ENCODE data around the gene CYFIP2. TPM values are rescaled to one million over a fixed set of nuclear protein-coding genes. Genes with fewer than 3 reads are reported as not detected.

Gene CYFIP2
- total RNA-seq (1 to 10 TPM; 4.9 to 8.3 (median 6.4) TPM), polyA plus RNA-seq (1 to 10 TPM in 2 of 3 donors, under 1 TPM in 1; 0.61 to 4.8 (median 1.7) TPM)
- long read RNA-seq, donor 1, full-length matches to known transcripts, result 1 of 2 reads
- long read RNA-seq, donor 1, partial matches to known transcripts, result 0 of 2 reads
- long read RNA-seq, donor 1, other reads (novel, unspliced or antisense), result 1 of 2 reads
- long read RNA-seq, donor 2, full-length matches to known transcripts, result 2 of 8 reads
- long read RNA-seq, donor 2, partial matches to known transcripts, result 1 of 8 reads
- long read RNA-seq, donor 2, other reads (novel, unspliced or antisense), result 5 of 8 reads

DNA sequence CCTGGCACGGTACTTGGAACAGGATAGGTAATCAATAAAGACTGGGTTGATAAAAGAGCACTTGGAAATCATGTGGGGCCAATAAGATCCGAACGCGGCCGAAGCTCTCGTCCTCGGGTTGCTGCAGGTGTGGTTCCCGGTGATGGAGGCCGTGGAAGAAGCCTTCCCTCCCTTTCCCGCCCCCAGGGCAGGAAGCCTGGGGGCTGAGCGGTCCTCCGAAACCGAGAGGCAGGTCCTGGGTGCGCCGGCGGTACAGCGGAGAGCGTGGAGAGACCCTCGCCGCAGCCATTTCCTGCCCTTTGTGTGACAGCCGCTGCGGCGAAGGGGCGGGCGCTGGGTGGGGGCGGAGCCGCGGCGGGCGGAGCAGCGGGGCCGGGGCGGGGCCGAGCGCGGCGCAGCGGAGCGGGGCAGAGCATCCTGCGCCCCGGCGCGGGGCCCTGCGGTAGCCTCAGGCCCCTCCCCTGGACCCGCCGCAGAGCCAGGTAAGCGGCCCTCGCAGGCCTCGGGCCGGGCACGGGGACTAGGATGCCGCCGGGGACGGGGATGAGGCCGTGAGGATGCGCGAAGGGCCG lies at the start of gene CYFIP2:
Gene CYFIP2, plus strand, starts transcription at position 410 of the 572 bp plus-strand sequence. CDS start 19,239 bp downstream, outside the sequence.
- intact Hi-C loops (cut with DNase I), result no loop called here
- H3K27me3 ChIP-seq (ENCODE audit: insufficient read depth in 3 of 3, low read length in 2 of 3), result no peaks in the 10 kb centered on the region
- no peaks in the 10 kb centered on the region for H3K36me3 ChIP-seq (ENCODE audit: insufficient read depth in 1 of 2, low read depth in 1 of 2)
- H3K9me3 ChIP-seq, result no peaks in the 10 kb centered on the region
- 0 to 3% (median 1%) methylated on average over 14 to 58 of the region's 58 CpGs for WGBS, 3 donors
- ATAC-seq, result peak; percentile 76 to 86 (median 82)
- peak; percentile 62 to 80 for DNase-seq
- H3K27ac ChIP-seq, result peak within 1 kb of the TSS; percentile 4
- peaks cover 16% of the 10 kb centered on the region for H3K4me1 ChIP-seq
- H3K4me3 ChIP-seq, result peak within 1 kb of the TSS; percentile 84
- no peak for TF ChIP-seq CTCF (IDR thresholded peaks at IDR 0.05)

DNA sequence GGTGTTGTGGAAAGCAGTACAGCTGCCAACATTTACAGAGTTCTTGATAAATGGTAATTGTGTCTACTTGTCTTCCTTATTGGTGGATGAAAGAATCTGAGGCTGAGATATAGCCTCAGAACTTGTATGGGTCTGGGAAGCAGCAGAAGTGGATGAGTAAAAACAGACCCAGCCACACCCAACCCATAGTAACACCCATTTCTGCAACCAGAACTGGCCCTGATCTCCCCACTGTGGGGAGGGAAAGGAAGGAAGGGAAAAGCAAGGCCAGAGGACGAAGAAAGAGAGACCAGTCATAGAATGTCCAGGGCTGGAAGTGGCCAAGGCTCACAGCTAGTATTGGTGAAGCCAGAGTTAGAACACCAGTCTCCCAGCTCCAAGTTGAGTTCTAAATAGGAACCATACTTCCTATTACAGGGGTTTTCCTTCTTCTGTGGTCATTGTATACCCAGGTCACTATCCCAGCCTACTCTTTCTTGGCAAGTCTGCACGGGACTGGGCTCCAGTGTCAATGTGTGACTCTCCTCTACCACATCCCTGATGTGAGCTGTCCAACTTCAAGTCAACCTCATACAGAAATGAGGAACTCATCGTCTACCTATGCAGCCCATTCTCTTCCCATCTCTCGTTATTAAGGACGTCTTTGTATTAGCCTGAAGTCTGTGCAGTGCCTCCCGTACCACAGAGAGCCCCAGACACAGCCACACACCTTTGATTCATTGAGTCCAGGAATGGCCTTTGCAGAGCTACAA lies 49.4 kb upstream of the CYFIP2 start:
- DNase-seq (no peak), ATAC-seq (no peak)
- H3K4me1 ChIP-seq, result no peaks in the 10 kb centered on the region
- no peaks in the 10 kb centered on the region for H3K36me3 ChIP-seq (ENCODE audit: insufficient read depth in 1 of 2, low read depth in 1 of 2)
- WGBS, 3 donors, result 79 to 83% (median 81%) methylated on average over 6 of the region's 6 CpGs
- no peak overlapping the region for H3K27ac ChIP-seq
- intact Hi-C loops (cut with DNase I), result no loop called here
- H3K9me3 ChIP-seq, result no peaks in the 10 kb centered on the region
- H3K27me3 ChIP-seq (ENCODE audit: insufficient read depth in 3 of 3, low read length in 2 of 3), result no peaks in the 10 kb centered on the region
- TF ChIP-seq CTCF (IDR thresholded peaks at IDR 0.05), result no peak
- H3K4me3 ChIP-seq, result no peak overlapping the region

GRCh38 chr5:157217289-157218024 lies 48.5 kb upstream of the CYFIP2 start:
- ATAC-seq (no peak), DNase-seq (no peak)
- WGBS, 3 donors, result 41 to 78% (median 61%) methylated on average over 5 of the region's 5 CpGs
- no peaks in the 10 kb centered on the region for H3K36me3 ChIP-seq (ENCODE audit: insufficient read depth in 1 of 2, low read depth in 1 of 2)
- no peaks in the 10 kb centered on the region for H3K27me3 ChIP-seq (ENCODE audit: insufficient read depth in 3 of 3, low read length in 2 of 3)
- no peak for TF ChIP-seq CTCF (IDR thresholded peaks at IDR 0.05)
- no peak overlapping the region for H3K4me3 ChIP-seq
- no peaks in the 10 kb centered on the region for H3K4me1 ChIP-seq
- H3K9me3 ChIP-seq, result no peaks in the 10 kb centered on the region
- no peak overlapping the region for H3K27ac ChIP-seq
- intact Hi-C loops (cut with DNase I), result no loop called here

GRCh38 chr5:157219491-157220271 lies 46.2 kb upstream of the CYFIP2 start:
- intact Hi-C loops (cut with DNase I), result no loop called here
- Histone ChIP-seq H3K27me3 (ENCODE audit: insufficient read depth in 3 of 3, low read length in 2 of 3) (no peaks in the 10 kb centered on the region), H3K27ac (no peak overlapping the region), H3K4me3 (no peak overlapping the region), H3K9me3 (no peaks in the 10 kb centered on the region), H3K4me1 (no peaks in the 10 kb centered on the region), H3K36me3 (ENCODE audit: insufficient read depth in 1 of 2, low read depth in 1 of 2) (no peaks in the 10 kb centered on the region)
- no peak for ATAC-seq
- no peak for TF ChIP-seq CTCF (IDR thresholded peaks at IDR 0.05)
- 63 to 75% (median 63%) methylated on average over 9 of the region's 9 CpGs for WGBS, 3 donors
- DNase-seq, result no peak
